Muscle layer of duodenum (tissue), 2 donors: ENCODE data around the gene CD180.
A peak's percentile ranks its signal among the peaks of the same experiment; 100 is the strongest.
"Not testable (repeated sequence)": the region's sequence is repeated elsewhere in the genome, so short reads cannot be mapped to it uniquely, and the experiment has no call there.

Experiments used
- H3K27ac ChIP-seq: one replicate; pipeline ENCODE4 v1.7.0; 2013; ENCODE audit warnings: mild to moderate bottlenecking, low read length
- H3K27me3 ChIP-seq: one replicate; pipeline ENCODE4 v1.7.0; 2013; ENCODE audit warnings: low read depth, mild to moderate bottlenecking, control low read depth, low read length
- H3K36me3 ChIP-seq, 2 donors: one replicate each; pipeline ENCODE4 v1.7.0; 2013; ENCODE audit warnings: low read length in 2 of 2, control low read depth in 1 of 2, mild to moderate bottlenecking in 1 of 2; ENCODE audit not compliant: insufficient read depth in 2 of 2, control insufficient read depth in 1 of 2
- H3K4me1 ChIP-seq, 2 donors: one replicate each; pipeline ENCODE4 v1.7.0; 2013; ENCODE audit warnings: low read length in 2 of 2, mild to moderate bottlenecking in 2 of 2, control low read depth in 1 of 2, moderate library complexity in 1 of 2; ENCODE audit not compliant: insufficient read depth in 2 of 2, control insufficient read depth in 1 of 2
- H3K4me3 ChIP-seq, 2 donors: one replicate each; pipeline ENCODE4 v1.7.0; 2013; ENCODE audit warnings: low read length in 2 of 2, low read depth in 1 of 2, mild to moderate bottlenecking in 1 of 2
- H3K9me3 ChIP-seq, 2 donors: one replicate each; pipeline ENCODE4 v1.7.0; 2013; ENCODE audit warnings: low read length in 2 of 2, control low read depth in 1 of 2, mild to moderate bottlenecking in 1 of 2; ENCODE audit not compliant: control insufficient read depth in 1 of 2
- donor health status: healthy.

The CD180 gene

DNA sequence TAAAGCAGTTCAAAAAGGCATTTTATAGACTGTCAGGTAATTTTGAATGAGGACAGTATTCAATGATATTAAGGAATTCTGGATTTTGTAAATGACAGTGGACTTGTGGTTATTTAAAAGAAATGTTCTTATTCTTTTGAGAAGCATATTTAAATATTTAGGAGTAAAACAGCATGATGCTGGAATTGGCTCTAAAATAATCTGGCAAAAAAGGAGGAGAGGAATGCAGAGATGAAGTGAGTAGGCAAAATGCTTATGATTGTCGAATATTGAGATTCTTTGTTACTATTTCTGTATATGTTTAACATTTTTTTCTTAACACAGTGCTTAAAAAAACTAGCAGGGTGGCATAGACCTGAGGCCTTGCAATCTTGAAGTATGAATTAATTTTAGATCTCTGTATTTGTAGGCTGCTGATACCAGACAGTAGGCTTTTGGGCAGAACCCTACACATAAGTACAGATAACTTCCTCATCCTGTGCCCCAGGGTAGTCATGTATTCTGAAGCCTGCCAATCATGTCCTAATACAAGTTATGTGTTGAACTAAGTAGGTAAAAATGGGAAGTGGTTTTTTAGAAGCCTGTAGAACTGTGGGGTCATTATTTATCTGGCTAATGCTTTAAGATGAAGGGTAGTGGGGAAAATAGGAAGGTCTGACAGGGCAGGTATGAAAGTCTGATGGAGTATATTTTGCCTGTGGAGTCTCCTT lies 9.4 kb downstream of the CD180 start:
- H3K36me3 ChIP-seq = no peaks in the 10 kb centered on the region
- no peaks in the 10 kb centered on the region for H3K4me1 ChIP-seq
- no peak overlapping the region for H3K4me3 ChIP-seq
- no peaks in the 10 kb centered on the region for H3K9me3 ChIP-seq
- no peak overlapping the region for H3K27ac ChIP-seq
- no peaks in the 10 kb centered on the region for H3K27me3 ChIP-seq

- H3K4me3 ChIP-seq = no peak overlapping the region
- no peaks in the 10 kb centered on the region for H3K36me3 ChIP-seq
- H3K4me1 ChIP-seq = no peaks in the 10 kb centered on the region
- no peak overlapping the region for H3K27ac ChIP-seq
- no peaks in the 10 kb centered on the region for H3K27me3 ChIP-seq
- H3K9me3 ChIP-seq = no peaks in the 10 kb centered on the region
These were observed 12.7 kb downstream of the CD180 start for GRCh38 chr5:67183859-67184258.

DNA sequence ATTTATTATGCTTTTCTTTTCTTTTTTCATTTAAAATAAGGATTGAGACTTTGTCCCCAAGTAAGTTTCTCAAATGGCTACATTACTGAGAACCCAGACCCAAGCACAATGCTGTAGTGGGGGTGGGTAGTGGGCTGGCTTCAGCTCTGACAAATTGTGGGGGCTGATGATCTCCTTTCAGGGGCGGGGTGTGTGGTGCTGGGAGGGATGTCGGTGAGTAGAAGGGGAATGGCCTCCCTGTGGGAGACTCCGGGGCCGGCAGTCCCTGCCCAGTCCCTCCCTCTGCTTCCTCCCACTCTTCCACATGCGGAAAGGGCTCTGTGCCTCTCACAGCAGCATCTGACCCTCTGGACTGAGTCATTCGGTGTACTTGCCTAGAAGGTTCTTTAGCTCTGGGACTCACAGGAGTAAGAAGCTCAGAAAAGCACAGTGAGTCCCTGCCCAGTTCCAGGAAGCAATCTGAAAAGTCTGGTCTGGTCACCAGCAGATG lies 14.3 kb downstream of the CD180 start:
- Histone ChIP-seq H3K27ac (peak overlapping the region; percentile 62), H3K4me1 (no peaks in the 10 kb centered on the region), H3K9me3 (no peaks in the 10 kb centered on the region), H3K27me3 (no peaks in the 10 kb centered on the region), H3K36me3 (no peaks in the 10 kb centered on the region), H3K4me3 (no peak overlapping the region)

GRCh38 chr5:67181648-67182221 lies 14.9 kb downstream of the CD180 start:
- Histone ChIP-seq H3K4me1 (no peaks in the 10 kb centered on the region), H3K27ac (peak overlapping the region; percentile 62), H3K36me3 (no peaks in the 10 kb centered on the region), H3K9me3 (no peaks in the 10 kb centered on the region), H3K4me3 (no peak overlapping the region), H3K27me3 (no peaks in the 10 kb centered on the region)

DNA sequence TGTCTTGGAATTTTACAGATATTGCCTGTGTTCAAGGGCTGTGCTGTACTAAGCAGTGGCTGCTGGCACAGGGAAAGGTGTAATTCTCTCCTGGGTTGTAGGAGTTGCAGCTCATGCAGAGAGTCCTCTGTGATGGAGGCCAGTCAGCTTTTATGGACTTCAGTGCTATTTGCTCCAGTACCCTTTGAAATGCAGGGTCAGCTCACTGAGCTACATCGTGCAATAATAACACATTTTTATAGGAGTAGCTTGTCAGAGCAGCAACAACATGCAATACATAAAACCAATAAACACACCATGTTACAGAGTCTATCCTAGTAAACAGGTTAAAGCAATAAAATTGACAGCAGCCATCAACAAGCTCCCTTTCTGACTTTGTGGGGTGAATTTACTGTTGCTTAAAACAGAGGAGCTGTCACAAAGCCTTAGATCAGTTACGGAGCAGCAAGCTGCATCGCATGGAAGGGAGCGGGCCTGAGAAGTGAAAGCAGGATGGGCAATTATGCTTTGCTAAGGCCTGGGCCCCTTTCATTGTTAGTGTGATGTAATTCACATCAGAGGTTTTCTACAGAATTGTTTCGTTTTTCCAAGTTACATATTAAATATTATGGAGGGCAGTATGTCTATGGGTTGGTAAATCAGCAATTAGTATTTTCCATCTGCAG lies 16.8 kb downstream of the CD180 start:
- H3K27me3 ChIP-seq = no peaks in the 10 kb centered on the region
- H3K4me3 ChIP-seq = no peak overlapping the region
- H3K27ac ChIP-seq = no peak overlapping the region
- H3K4me1 ChIP-seq = no peaks in the 10 kb centered on the region
- no peaks in the 10 kb centered on the region for H3K36me3 ChIP-seq
- H3K9me3 ChIP-seq = no peaks in the 10 kb centered on the region

GRCh38 chr5:67178966-67179365 lies 17.6 kb downstream of the CD180 start:
- Histone ChIP-seq H3K27ac (no peak overlapping the region), H3K4me1 (no peaks in the 10 kb centered on the region), H3K4me3 (no peak overlapping the region), H3K27me3 (no peaks in the 10 kb centered on the region), H3K36me3 (no peaks in the 10 kb centered on the region), H3K9me3 (no peaks in the 10 kb centered on the region)

DNA sequence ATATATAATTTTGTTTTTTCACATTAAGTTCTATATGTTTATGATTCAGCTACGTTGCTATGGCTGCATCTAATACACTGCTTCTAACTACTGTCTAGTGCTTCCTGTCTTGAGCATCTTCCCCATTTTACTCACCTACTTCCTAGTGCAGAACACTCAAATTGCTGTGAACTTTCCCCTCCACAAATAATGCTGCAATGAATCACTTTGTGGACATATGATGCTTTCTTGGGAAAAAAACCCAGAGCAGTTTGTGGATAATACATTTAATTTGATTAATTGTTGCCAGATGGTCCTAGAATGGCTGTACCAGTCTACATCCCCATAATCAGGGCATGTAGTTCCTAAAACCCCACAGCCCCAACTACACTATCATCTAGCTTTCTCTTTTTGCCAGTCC lies 18.5 kb downstream of the CD180 start:
- Histone ChIP-seq H3K4me3 (no peak overlapping the region), H3K4me1 (no peaks in the 10 kb centered on the region), H3K36me3 (no peaks in the 10 kb centered on the region), H3K27me3 (no peaks in the 10 kb centered on the region), H3K9me3 (no peaks in the 10 kb centered on the region), H3K27ac (no peak overlapping the region)

DNA sequence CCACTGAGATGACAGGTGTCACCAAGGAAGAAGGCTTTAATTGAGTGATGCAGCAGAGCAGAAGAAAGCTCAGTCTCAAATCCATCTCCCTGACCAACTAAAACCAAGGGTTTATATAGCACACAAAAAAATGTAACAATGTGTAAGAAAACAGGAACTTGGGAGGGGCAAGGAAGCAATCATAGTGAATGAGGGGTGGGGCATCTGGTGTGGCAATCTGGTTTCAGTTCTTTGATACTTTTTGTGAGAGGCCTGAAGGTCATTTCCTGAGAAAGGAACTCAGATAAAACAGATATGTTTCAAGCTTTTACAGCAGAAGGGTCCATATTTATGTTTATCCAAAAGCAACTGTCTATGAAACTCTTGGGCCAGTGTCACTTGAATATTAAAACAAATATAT lies 19.7 kb downstream of the CD180 start:
- H3K36me3 ChIP-seq = peaks cover 0 to under 1% of the 10 kb centered on the region in 2 donors
- no peaks in the 10 kb centered on the region for H3K4me1 ChIP-seq
- no peaks in the 10 kb centered on the region for H3K9me3 ChIP-seq
- no peaks in the 10 kb centered on the region for H3K27me3 ChIP-seq
- no peak overlapping the region for H3K4me3 ChIP-seq
- no peak overlapping the region for H3K27ac ChIP-seq

DNA sequence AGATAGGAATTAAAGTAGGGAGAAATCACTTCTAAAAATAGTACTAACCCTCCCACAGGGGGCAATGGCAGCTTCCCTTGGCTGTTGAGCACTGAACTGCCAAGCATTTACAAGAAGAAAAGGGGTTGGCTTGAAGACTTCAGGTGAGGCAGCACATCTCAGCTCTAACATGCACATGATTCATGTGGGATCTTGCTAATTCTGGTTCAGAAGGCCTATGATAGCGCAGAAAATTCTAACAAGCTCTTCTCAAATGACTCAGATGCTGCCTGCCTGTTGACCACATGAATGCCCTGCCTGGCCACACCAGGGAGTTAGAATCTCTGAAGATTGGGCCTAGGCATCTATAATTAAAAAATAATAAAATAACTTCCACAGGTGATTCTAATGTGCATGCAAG lies 22.6 kb downstream of the CD180 start:
- Histone ChIP-seq H3K4me1 (no peaks in the 10 kb centered on the region), H3K27ac (no peak overlapping the region), H3K27me3 (no peaks in the 10 kb centered on the region), H3K36me3 (peaks cover 0 to 4% of the 10 kb centered on the region in 2 donors), H3K4me3 (no peak overlapping the region), H3K9me3 (no peaks in the 10 kb centered on the region)

DNA sequence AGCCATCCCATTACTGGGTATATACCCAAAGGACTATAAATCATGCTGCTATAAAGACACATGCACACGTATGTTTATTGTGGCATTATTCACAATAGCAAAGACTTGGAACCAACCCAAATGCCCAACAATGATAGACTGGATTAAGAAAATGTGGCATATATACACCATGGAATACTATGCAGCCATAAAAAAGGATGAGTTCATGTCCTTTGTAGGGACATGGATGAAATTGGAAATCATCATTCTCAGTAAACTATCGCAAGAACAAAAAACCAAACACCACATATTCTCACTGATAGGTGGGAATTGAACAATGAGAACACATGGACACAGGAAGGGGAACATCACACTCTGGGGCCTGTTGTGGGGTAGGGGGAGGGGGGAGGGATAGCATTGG lies 23.2 kb downstream of the CD180 start:
- not testable (repeated sequence) for H3K4me1 ChIP-seq, H3K27ac ChIP-seq, H3K9me3 ChIP-seq, H3K4me3 ChIP-seq, H3K27me3 ChIP-seq, H3K36me3 ChIP-seq

DNA sequence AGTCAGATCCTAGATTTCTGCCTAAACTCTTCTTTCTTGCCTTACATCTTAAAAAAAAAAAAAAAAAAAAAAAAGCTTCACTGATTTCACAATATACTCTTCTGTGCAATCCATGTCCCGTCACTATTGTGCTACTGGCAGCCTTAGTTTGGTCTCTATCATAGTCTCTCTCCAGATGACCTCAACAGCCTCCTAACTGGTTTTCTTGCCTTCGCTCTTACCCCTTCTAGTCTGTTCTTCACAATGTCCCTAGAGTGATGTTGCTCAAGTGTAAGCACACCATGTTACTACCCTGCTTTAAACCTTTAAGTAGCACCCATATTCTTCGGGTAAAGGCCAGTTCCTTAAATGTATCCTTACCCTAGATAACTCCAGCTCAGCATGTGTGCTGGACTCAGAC lies 25.8 kb downstream of the CD180 start:
- no peaks in the 10 kb centered on the region for H3K9me3 ChIP-seq
- no peak overlapping the region for H3K4me3 ChIP-seq
- H3K27me3 ChIP-seq = no peaks in the 10 kb centered on the region
- H3K27ac ChIP-seq = no peak overlapping the region
- no peaks in the 10 kb centered on the region for H3K4me1 ChIP-seq
- H3K36me3 ChIP-seq = peaks cover 0 to 4% of the 10 kb centered on the region in 2 donors
